Measurements from ENCODE around the gene ATG2B.

GRCh38 chr14:96267916-96268315 is 95.2 kb downstream of the ATG2B start:
- TF ChIP-seq, protein P1, sequence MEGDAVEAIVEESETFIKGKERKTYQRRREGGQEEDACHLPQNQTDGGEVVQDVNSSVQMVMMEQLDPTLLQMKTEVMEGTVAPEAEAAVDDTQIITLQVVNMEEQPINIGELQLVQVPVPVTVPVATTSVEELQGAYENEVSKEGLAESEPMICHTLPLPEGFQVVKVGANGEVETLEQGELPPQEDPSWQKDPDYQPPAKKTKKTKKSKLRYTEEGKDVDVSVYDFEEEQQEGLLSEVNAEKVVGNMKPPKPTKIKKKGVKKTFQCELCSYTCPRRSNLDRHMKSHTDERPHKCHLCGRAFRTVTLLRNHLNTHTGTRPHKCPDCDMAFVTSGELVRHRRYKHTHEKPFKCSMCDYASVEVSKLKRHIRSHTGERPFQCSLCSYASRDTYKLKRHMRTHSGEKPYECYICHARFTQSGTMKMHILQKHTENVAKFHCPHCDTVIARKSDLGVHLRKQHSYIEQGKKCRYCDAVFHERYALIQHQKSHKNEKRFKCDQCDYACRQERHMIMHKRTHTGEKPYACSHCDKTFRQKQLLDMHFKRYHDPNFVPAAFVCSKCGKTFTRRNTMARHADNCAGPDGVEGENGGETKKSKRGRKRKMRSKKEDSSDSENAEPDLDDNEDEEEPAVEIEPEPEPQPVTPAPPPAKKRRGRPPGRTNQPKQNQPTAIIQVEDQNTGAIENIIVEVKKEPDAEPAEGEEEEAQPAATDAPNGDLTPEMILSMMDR (IDR thresholded peaks at IDR 0.05; ENCODE audit: borderline replicate concordance, extremely low read depth, low read length, poor library complexity, severe bottlenecking) = no peak
- no peak for TF ChIP-seq EZH2 (IDR thresholded peaks at IDR 0.05; ENCODE audit: borderline replicate concordance, low read depth, low read length, severe bottlenecking)

Measured in DND-41 (cell line).